Cardiac muscle cell (in vitro differentiated cells and primary cell): ENCODE measurements around the gene CFAP61. TPM values are rescaled to one million over a fixed set of nuclear protein-coding genes. Genes with fewer than 3 reads are reported as not detected.

Experiments used
- DNase-seq, 2 donors: peaks; one replicate each; pipeline versions ENCODE4 v3.0.0 to v3.0.0-alpha.2; 2010 to 2017; ENCODE audit warnings: low read depth in 1 of 2, low spot score in 1 of 2
- H3K27ac ChIP-seq: fragments of 200-600 bp; sonication (generic); 2 replicates; pipeline ENCODE4 v1.5.1; 2016
- H3K27me3 ChIP-seq: fragments of 200-600 bp; sonication (generic); 2 replicates; pipeline ENCODE4 v1.6.0; 2016; ENCODE audit warnings: control low read depth
- H3K36me3 ChIP-seq: fragments of 200-600 bp; sonication (generic); 2 replicates; pipeline ENCODE4 v1.5.1; 2016; ENCODE audit warnings: control low read depth
- H3K4me1 ChIP-seq: fragments of 200-600 bp; sonication (generic); 2 replicates; pipeline ENCODE4 v1.8.1; 2017; ENCODE audit warnings: low read depth, mild to moderate bottlenecking, mixed run types
- H3K4me3 ChIP-seq: fragments of 200-600 bp; sonication (generic); 2 replicates; pipeline ENCODE4 v1.5.1; 2016; ENCODE audit warnings: mild to moderate bottlenecking
- H3K9me3 ChIP-seq: fragments of 200-600 bp; sonication (generic); 2 replicates; pipeline ENCODE4 v1.5.1; 2017; ENCODE audit warnings: low read depth, mild to moderate bottlenecking, control low read depth
- CTCF ChIP-seq: IDR thresholded peaks from 2 replicates; pipeline ENCODE4 v1.5.1; 2012; ENCODE audit warnings: low read depth, mild to moderate bottlenecking, low read length
- polyA plus RNA-seq: library from polyadenylated mRNA; unstranded; fragments of >200 nt; fragmentation: Nextera tagmentation; extraction: Ambion mirVana; gene quantifications from 2 replicates; pipeline ENCODE4 v1.2.1, GENCODE V29; 2016
- total RNA-seq: library from RNA; depleted of rRNA; stranded (reverse); fragments of >200 nt; gene quantifications from 2 replicates; pipeline ENCODE4 v1.2.3, GENCODE V29; 2016

The CFAP61 gene
- total and polyA plus RNA-seq, 2 experiments from 2014 or later: 0.44 TPM; not detected in 1

- Histone ChIP-seq H3K9me3 (no peaks in the 10 kb centered on the region), H3K4me1 (no peaks in the 10 kb centered on the region), H3K36me3 (no peaks in the 10 kb centered on the region), H3K27me3 (no peaks in the 10 kb centered on the region), H3K4me3 (no peak overlapping the region), H3K27ac (no peak overlapping the region)
- no peak for DNase-seq
- TF ChIP-seq CTCF: no peak
These were observed 251.4 kb downstream of the CFAP61 start for GRCh38 chr20:20303742-20304141.

- DNase-seq: no peak
- Histone ChIP-seq H3K36me3 (no peaks in the 10 kb centered on the region), H3K9me3 (no peaks in the 10 kb centered on the region), H3K27me3 (no peaks in the 10 kb centered on the region), H3K4me1 (no peaks in the 10 kb centered on the region), H3K27ac (no peak overlapping the region), H3K4me3 (no peak overlapping the region)
- TF ChIP-seq CTCF: no peak
These were observed 252.6 kb downstream of the CFAP61 start for GRCh38 chr20:20304942-20305341.

DNA sequence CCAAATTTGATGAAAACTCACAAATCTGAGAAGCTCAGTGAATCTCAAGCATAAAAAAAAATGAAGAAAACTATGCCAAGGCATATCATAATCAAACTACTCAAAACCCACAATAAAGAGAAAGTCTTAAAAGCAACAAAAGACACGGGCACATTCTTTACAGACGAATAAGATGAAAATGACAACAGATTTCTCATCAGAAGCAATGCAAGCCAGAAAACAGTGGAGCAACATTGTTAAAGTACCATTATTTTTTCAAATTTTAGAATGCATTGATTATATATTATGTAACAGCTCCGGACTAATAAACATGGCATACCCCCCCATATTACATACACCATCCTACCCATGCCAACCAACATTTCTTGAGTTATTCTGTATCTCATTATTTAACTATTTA is 260.2 kb downstream of the CFAP61 start:
- no peak for DNase-seq
- Histone ChIP-seq H3K36me3 (no peaks in the 10 kb centered on the region), H3K9me3 (no peaks in the 10 kb centered on the region), H3K4me3 (no peak overlapping the region), H3K27ac (no peak overlapping the region), H3K4me1 (no peaks in the 10 kb centered on the region), H3K27me3 (no peaks in the 10 kb centered on the region)
- no peak for TF ChIP-seq CTCF

- Histone ChIP-seq H3K27ac (no peak overlapping the region), H3K4me3 (no peak overlapping the region), H3K9me3 (no peaks in the 10 kb centered on the region), H3K4me1 (no peaks in the 10 kb centered on the region), H3K27me3 (no peaks in the 10 kb centered on the region), H3K36me3 (no peaks in the 10 kb centered on the region)
- no peak for DNase-seq
- TF ChIP-seq CTCF: no peak
These were observed 264.9 kb downstream of the CFAP61 start for GRCh38 chr20:20317195-20317594.

- no peak for DNase-seq
- H3K27me3 ChIP-seq: no peaks in the 10 kb centered on the region
- no peak for TF ChIP-seq CTCF
- H3K36me3 ChIP-seq: no peaks in the 10 kb centered on the region
- H3K4me3 ChIP-seq: no peak overlapping the region
- no peak overlapping the region for H3K27ac ChIP-seq
- no peaks in the 10 kb centered on the region for H3K9me3 ChIP-seq
- H3K4me1 ChIP-seq: no peaks in the 10 kb centered on the region
These were observed 265.5 kb downstream of the CFAP61 start for GRCh38 chr20:20317621-20318364.
